Breast epithelium (tissue), 4 donors: ENCODE measurements around the gene TBC1D10B. TPM values are rescaled to one million over a fixed set of nuclear protein-coding genes. Genes with fewer than 3 reads are reported as not detected.
"Not testable (repeated sequence)": the region's sequence is repeated elsewhere in the genome, so short reads cannot be mapped to it uniquely, and the experiment has no call there.

Experiments
- DNase-seq, 2 donors: peaks; one replicate each; pipeline ENCODE4 v3.0.0-alpha.2; 2019; ENCODE audit warnings: low spot score in 2 of 2
- H3K27ac ChIP-seq, 2 donors: fragments of 200-600 bp; sonication (generic) in 1 of 2; one replicate each; pipeline ENCODE4 v1.5.1; 2016 to 2019; ENCODE audit warnings: mild to moderate bottlenecking in 1 of 2
- H3K27me3 ChIP-seq, 2 donors: fragments of 200-600 bp; sonication (generic) in 1 of 2; one replicate each; pipeline versions ENCODE4 v1.5.1 to v1.6.0; 2017 to 2019; ENCODE audit warnings: control low read depth in 1 of 2, mild to moderate bottlenecking in 1 of 2
- H3K36me3 ChIP-seq: fragments of 200-600 bp; one replicate; pipeline ENCODE4 v1.5.1; 2019
- H3K4me1 ChIP-seq, 2 donors: fragments of 200-600 bp; sonication (generic); one replicate each; pipeline ENCODE4 v1.5.1; 2016 to 2019; ENCODE audit warnings: control low read depth in 1 of 2
- H3K4me3 ChIP-seq, 3 donors: fragments of 200-600 bp; sonication (generic); 1 replicate in 2 of 3; 2 replicates in 1 of 3; pipeline ENCODE4 v1.5.1; 2016 to 2019; ENCODE audit warnings: mild to moderate bottlenecking in 3 of 3, moderate library complexity in 2 of 3
- H3K9me3 ChIP-seq, 2 donors: fragments of 200-600 bp; sonication (generic) in 1 of 2; one replicate each; pipeline ENCODE4 v1.5.1; 2016 to 2019; ENCODE audit warnings: control low read depth in 1 of 2
- CTCF ChIP-seq, 3 donors: fragments of 450-650 bp; IDR thresholded peaks; one replicate each; pipeline ENCODE4 v1.5.1; 2016 to 2017; ENCODE audit warnings: antibody characterized with exemption in 3 of 3, mild to moderate bottlenecking in 3 of 3, moderate library complexity in 3 of 3
- POLR2A ChIP-seq: fragments of 450-650 bp; IDR thresholded peaks from one replicate; pipeline ENCODE4 v1.6.1; 2016; ENCODE audit warnings: antibody characterized with exemption, mild to moderate bottlenecking, moderate library complexity
- POLR2AphosphoS5 ChIP-seq, 3 donors: sonication (generic); formaldehyde crosslinking; IDR thresholded peaks; one replicate each; pipeline ENCODE4 v1.6.1; 2017; ENCODE audit warnings: antibody characterized with exemption in 3 of 3
- intact Hi-C: fragments of 100-400 bp; cut with DNase I; formaldehyde crosslinking; loops from one replicate; pipeline ENCODE4 v1.15.1; 2023; ENCODE audit warnings: low total_unique reads
- total RNA-seq, 3 donors: library from RNA; depleted of rRNA; stranded (reverse); fragments of >200 nt; gene quantifications; one replicate each; pipeline ENCODE4 v1.1.0, GENCODE V29; 2016

The TBC1D10B gene
- total RNA-seq, 3 donors from 2014 or later: 19.0 to 22.2 (median 21.0) TPM

GRCh38 chr16:30346286-30346685 is 24.0 kb downstream of the TBC1D10B start:
- Histone ChIP-seq H3K36me3 (no peaks in the 10 kb centered on the region), H3K27me3 (no peaks in the 10 kb centered on the region), H3K4me3 (no peak overlapping the region), H3K4me1 (no peaks in the 10 kb centered on the region), H3K27ac (no peak overlapping the region), H3K9me3 (no peaks in the 10 kb centered on the region)
- no peak for TF ChIP-seq POLR2A
- intact Hi-C loops: no loop called here
- DNase-seq: no peak

- H3K27me3 ChIP-seq, DNase-seq, H3K4me3 ChIP-seq, H3K27ac ChIP-seq, H3K4me1 ChIP-seq, H3K9me3 ChIP-seq, intact Hi-C loops, H3K36me3 ChIP-seq: not testable (repeated sequence)
These were observed 26.8 kb downstream of the TBC1D10B start for GRCh38 chr16:30343491-30343820.

- H3K27ac ChIP-seq: no peak overlapping the region
- H3K9me3 ChIP-seq: no peaks in the 10 kb centered on the region
- no peaks in the 10 kb centered on the region for H3K36me3 ChIP-seq
- no peak for DNase-seq
- no peaks in the 10 kb centered on the region for H3K4me1 ChIP-seq
- no peak overlapping the region for H3K4me3 ChIP-seq
- TF ChIP-seq POLR2AphosphoS5 (IDR thresholded peaks at IDR 0.05): no peak
- no peak for TF ChIP-seq POLR2A
- no peak for TF ChIP-seq CTCF (IDR thresholded peaks at IDR 0.05)
- intact Hi-C loops: no loop called here
- no peaks in the 10 kb centered on the region for H3K27me3 ChIP-seq
These were observed 27.4 kb downstream of the TBC1D10B start for GRCh38 chr16:30342751-30343490.

GRCh38 chr16:30341971-30342370 is 28.3 kb downstream of the TBC1D10B start:
- DNase-seq, H3K36me3 ChIP-seq, H3K4me1 ChIP-seq, H3K27me3 ChIP-seq, H3K27ac ChIP-seq, H3K9me3 ChIP-seq, intact Hi-C loops, H3K4me3 ChIP-seq: not testable (repeated sequence)

- intact Hi-C loops: no loop called here
- Histone ChIP-seq H3K9me3 (no peaks in the 10 kb centered on the region), H3K4me1 (peaks cover 0 to 5% of the 10 kb centered on the region in 2 donors), H3K27ac (no peak overlapping the region), H3K4me3 (no peak overlapping the region), H3K36me3 (no peaks in the 10 kb centered on the region), H3K27me3 (no peaks in the 10 kb centered on the region)
- TF ChIP-seq POLR2A (no peak), POLR2AphosphoS5 (IDR thresholded peaks at IDR 0.05) (no peak), CTCF (IDR thresholded peaks at IDR 0.05) (no peak)
- DNase-seq: no peak
These were observed 29.7 kb downstream of the TBC1D10B start for GRCh38 chr16:30340621-30341020.

GRCh38 chr16:30338715-30339114 is 31.6 kb downstream of the TBC1D10B start:
- H3K4me1 ChIP-seq, H3K9me3 ChIP-seq, DNase-seq, intact Hi-C loops, H3K27ac ChIP-seq, H3K4me3 ChIP-seq, H3K36me3 ChIP-seq, H3K27me3 ChIP-seq: not testable (repeated sequence)

- H3K27me3 ChIP-seq, H3K36me3 ChIP-seq, intact Hi-C loops, H3K9me3 ChIP-seq, DNase-seq, H3K27ac ChIP-seq, H3K4me1 ChIP-seq, H3K4me3 ChIP-seq: not testable (repeated sequence)
These were observed 32.3 kb downstream of the TBC1D10B start for GRCh38 chr16:30337964-30338357.
